EL (cell line): ENCODE measurements around the gene TPRX1.
"Not testable (repeated sequence)": the region's sequence is repeated elsewhere in the genome, so short reads cannot be mapped to it uniquely, and the experiment has no call there.

Experiments
- DNase-seq: peaks from one replicate; pipeline ENCODE4 v3.0.0-alpha.2; 2016

Gene TPRX1

DNA sequence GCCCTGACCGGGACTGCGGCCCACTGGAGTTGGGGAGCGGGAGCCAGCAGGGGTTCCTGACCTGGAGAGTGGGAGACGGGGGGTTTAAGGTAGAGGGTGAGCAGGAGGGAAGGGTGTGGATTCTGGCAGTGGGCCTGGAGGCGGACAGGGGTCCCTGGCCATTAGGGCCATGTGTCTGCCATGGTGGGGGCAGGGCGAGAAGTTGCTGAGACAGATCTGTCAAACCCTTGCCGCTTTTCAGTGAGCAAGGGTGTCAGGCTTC, 38.1 kb downstream of the TPRX1 start:
- DNase-seq, result no peak

- DNase-seq, result peak; percentile 54
Observed at GRCh38 chr19:47765523-47766358, 38.6 kb downstream of the TPRX1 start.

DNA sequence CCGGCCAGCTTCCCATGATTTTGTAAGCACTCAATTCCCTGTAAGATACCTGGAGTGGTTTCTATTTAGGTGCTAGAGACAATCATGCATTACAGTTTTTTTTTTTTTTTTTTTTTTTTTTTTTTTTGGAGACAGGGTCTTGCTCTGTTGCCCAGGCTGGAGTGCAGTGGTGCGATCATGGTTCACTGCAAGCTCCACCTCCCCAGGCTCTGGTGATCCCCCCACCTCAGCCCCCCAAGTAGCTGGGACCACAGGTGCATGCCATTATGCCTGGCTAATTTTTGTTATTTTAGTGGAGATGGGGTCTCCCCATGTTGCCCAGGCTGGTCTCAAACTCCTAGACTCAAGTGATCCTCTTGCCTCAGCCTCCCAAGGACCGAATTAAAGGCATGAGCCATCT, 39.6 kb downstream of the TPRX1 start:
- DNase-seq, result not testable (repeated sequence)

GRCh38 chr19:47762615-47763308, 41.6 kb downstream of the TPRX1 start:
- DNase-seq, result no peak

- DNase-seq, result no peak
Observed at GRCh38 chr19:47762151-47762550, 42.2 kb downstream of the TPRX1 start.

DNA sequence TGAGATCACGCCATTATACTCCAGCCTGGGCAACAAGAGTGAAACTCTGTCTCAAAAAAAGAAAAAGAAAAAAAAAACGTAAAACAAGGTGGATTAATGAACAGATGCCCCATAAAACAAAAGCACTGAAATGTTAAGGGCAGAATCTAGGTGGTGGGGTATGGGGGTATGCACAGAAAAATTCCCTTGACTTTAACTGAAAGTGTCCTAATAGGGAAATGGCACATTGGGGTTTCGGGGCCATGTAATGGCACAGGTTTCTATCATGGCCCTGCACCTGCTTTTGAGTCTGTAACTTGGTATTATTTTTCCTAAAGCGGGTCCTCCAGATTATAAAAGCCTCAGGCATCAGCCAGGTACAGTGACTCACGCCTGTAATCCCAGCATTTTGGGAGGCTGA, 42.8 kb downstream of the TPRX1 start:
- DNase-seq, result no peak

GRCh38 chr19:47760632-47760999, 43.7 kb downstream of the TPRX1 start:
- no peak for DNase-seq

DNA sequence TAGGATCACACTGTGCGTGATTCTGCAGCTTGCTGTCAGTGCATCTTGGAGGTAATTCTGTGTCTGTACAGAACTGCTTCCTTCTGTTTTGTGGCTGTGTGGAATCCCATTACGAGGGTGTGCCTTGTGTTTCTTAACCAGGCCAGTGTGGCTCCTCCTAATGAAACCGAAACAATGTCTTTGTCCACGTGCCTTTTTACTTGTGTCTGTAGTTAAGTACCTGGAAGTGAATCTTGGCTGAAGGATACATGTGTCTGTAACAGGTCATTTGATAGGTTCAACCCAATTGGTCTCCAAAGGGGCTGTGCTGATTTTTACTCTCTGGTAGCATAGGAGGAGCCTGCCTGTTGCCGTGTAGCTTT, 45.9 kb downstream of the TPRX1 start:
- DNase-seq, result no peak

GRCh38 chr19:47757617-47758442, 46.5 kb downstream of the TPRX1 start:
- DNase-seq, result no peak

DNA sequence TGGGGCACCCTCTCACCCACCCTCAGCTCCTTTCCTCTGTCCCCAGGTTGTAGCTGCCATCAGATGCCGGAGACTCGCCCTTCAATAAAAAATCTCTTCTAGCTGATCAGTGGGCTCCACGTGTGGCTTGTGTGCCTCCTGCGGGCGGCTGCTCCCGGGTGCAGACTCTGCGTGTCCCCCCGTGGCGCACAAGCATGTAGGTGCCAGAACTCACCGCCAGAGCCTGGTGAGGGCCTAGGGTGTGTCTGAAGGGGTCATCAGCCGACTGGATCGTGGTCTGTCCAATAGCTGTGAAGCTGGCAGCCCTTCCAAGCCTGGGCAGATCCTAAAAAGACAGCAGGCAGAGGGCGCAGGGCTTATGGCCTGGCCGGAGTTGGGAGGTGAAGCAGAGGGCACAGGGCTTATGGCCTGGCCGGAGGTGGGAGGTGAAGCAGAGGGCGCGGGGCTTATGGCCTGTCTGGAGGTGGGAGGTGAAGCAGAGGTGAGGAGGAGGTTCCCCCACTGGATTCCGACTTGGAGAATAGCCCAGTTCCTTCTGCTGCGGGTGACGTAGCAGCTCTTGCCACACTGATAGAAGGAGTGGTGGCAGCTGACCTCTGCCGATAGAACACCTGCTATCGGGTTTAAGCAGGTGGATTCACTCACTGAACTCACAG, 47.3 kb downstream of the TPRX1 start:
- no peak for DNase-seq

- DNase-seq, result no peak
Observed at GRCh38 chr19:47756627-47756929, 47.8 kb downstream of the TPRX1 start.

DNA sequence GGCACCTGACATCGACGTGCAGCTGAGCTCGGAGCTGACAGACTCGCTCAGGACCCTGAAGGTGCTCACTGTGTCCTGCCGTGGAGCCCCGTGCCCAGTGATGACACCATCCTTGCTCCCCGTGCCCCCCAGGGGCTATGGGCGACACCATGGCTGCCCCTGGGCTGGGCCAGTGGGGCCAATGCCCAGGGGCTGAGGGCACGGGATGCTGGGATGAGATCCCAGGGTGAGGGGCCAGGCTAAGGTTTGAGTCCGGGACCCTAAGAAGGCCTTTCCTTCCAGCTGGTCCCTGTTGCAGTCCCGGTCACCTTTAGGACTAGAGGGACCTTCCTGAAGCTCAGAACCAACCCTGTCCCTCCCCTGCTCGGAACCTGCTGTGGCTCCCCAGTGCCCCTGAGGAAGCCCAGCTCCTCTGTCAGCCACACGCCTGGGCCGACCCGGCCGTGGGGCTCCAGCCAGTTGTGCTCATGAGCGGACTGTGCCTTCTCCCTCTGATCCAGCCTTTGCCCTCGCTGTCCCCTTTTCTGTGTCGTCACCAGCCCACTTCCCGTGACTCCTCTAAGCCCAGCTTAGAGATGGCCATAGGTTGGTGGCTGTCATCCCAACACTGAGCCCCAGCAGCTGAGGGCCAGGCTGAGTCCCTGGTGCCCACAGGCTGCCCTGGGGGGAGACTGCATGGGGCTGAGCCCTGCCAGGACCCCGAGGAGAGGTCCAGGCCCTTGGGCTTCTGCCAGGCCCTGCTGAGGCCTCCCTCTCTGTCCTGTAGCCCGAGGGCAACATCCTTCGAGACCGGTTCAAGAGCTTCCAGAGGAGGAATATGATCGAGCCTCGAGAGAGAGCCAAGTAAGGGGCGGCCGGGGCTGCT, 48.4 kb downstream of the TPRX1 start:
- DNase-seq, result no peak

DNA sequence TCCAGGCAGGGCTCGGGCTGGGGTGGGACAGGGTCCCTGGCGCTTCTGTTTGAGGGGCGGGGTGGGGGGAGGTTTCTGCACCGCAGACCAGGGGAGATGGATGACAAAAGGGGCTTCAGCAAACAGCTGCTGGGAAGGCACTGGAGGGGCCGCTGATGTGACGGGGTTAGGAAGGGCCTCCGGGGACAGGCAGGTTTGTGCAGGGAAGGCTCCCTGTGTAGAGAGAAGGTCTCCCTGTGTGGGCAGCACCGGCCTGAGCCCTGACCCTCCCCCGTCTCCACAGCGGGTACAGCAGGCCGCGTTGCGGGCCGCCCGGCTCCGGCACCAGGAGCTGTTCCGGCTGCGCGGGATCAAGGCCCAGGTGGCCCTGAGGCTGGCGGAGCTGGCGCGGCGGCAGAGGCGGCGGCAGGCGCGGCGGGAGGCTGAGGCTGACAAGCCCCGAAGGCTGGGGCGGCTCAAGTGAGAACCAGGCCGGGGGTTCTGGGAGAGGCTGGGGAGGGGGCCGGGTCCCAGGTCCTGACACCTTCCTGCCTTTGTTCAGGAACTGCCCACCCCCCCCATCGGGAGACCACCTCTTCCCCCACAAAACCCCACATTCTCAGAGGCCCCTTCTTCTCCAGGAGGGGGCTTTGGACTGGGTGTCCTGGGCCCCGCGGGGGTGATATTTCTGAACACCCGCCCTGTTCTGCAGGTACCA, 49.1 kb downstream of the TPRX1 start:
- no peak for DNase-seq

GRCh38 chr19:47754206-47755064, 49.9 kb downstream of the TPRX1 start:
- no peak for DNase-seq

GRCh38 chr19:47752440-47753211, 51.7 kb downstream of the TPRX1 start:
- no peak for DNase-seq
